NCI-H146 (cell line): ENCODE data around the gene LHPP.

Experiments used
- DNase-seq: peaks from one replicate; lab custom pipeline; 2025; lab: John Stamatoyannopoulos, UW

The LHPP gene

GRCh38 chr10:124659380-124659779 lies 197.8 kb downstream of the LHPP start:
- DNase-seq, result no peak

GRCh38 chr10:124660404-124661125 lies 198.9 kb downstream of the LHPP start:
- DNase-seq, result no peak

GRCh38 chr10:124661660-124662180 lies 200.1 kb downstream of the LHPP start:
- no peak for DNase-seq

GRCh38 chr10:124663228-124663627 lies 201.6 kb downstream of the LHPP start:
- no peak for DNase-seq
